Panc1 (cell line): ENCODE measurements around the gene GLB1L2.

Experiments
- CTCF ChIP-seq: fragments of 450-650 bp; IDR thresholded peaks from 2 replicates; pipeline ENCODE4 v1.5.1; 2017; ENCODE audit warnings: mild to moderate bottlenecking
- REST ChIP-seq, 2 experiments: IDR thresholded peaks; 2 replicates each; pipeline ENCODE4 v1.6.1; 2011 to 2012; ENCODE audit warnings: low read depth in 2 of 2, control low read depth in 1 of 2, low read length in 1 of 2, mild to moderate bottlenecking in 1 of 2, moderate library complexity in 1 of 2; ENCODE audit not compliant: insufficient read depth in 1 of 2

DNA sequence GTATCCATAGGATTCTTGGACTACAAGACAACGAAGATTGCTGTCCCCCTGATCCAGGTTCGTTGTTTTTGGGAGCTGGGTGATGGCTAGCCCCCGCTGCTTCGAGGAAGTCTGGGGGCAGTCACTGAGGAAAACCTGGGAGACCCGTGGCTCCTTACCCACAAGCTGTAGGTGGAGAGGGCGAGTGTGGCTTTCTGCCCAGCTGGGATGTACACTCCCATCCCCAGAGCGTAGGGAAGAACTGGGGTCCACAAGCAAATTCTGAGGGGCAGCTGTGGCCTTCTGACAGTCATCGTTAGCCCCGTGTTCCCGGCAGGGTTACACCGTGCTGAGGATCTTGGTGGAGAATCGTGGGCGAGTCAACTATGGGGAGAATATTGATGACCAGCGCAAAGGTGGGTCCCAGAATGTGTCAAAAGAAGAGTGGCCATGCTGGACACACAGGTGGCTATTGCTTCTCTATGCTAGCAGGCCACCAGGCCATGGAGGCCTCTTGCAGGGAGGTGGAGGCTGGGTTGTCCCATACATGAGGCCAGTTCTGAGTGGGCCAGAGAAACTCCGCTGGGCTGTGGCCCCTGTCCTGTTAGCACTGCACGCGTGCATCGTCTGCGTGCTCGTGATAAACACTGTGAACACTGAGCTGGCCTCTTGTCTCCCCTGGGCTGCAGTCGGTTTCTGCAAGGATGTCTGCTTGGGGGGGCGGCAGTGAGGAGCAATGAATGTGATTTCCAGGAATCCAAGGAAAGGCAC is 39.8 kb downstream of the GLB1L2 start:
- no peak for TF ChIP-seq REST (IDR thresholded peaks at IDR 0.05; ENCODE audit: insufficient read depth in 1 of 2, low read depth in 2 of 2, low read length in 1 of 2)
- TF ChIP-seq CTCF = no peak
